Measurements from ENCODE around the gene KIFC3.
"Not testable (repeated sequence)": the region's sequence is repeated elsewhere in the genome, so short reads cannot be mapped to it uniquely, and the experiment has no call there.

KIFC3 gene

DNA sequence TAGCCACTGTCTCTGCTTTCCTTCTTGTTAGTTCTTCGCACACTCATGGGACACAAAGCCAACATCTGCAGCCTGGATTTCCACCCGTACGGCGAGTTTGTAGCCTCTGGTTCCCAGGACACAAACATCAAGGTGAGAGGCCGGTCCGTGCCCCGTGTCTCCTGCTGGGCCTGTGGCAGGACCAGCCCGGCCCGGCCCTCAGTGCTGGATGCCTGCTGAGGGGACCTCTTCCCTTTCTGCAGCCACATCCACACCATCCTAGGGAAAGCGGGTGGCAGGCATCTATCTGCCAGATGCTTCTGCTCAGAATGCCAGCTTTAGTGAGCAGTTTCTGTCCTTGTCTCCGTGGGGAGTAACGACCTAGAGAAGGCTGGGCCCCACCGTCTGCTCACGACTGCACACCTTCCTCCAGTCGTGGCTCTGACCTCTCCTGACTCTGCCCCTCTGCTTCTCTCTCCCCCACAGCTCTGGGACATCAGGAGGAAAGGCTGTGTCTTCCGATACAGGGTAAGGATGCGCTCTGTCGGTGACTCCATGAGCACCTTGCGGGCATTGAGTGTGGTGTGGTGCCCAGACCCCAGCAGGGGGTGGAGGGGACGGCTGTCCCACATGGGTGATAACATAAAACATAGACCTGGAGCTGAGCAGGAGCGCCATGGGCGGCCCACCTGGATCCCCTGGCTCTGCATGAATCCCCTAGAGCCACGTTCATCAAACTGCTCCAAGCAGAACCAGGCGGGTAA, 51.3 kb downstream of the KIFC3 start:
- DNase-seq, result no peak

DNA sequence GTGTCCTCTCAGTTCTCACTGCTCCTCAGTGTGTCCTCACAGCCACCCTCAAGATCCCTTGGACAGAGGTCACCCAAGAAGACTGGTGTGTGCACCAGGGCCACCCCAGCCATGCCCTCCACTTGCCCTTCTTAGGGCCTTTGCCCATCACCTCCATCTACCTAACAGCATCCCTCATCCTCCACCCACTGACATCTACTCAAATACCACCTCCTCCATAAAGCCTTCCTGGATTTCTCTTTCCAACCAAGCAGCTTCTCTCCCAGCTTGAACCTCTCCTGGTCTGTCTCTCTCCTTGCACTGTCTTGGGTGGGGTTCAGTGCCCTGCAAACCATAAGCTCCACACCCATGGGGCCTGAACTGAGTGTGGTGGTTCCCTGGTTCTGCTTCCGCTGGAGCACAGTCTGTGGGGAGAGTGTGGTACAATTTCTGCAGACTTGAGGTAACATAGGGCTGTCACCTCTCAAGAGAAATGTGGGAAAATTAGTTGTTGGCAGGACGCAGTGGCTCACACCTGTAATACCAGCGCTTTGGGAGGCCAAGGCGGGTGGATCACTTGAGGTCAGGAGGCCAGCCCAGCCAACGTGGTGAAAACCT, 52.3 kb downstream of the KIFC3 start:
- DNase-seq, result no peak

DNA sequence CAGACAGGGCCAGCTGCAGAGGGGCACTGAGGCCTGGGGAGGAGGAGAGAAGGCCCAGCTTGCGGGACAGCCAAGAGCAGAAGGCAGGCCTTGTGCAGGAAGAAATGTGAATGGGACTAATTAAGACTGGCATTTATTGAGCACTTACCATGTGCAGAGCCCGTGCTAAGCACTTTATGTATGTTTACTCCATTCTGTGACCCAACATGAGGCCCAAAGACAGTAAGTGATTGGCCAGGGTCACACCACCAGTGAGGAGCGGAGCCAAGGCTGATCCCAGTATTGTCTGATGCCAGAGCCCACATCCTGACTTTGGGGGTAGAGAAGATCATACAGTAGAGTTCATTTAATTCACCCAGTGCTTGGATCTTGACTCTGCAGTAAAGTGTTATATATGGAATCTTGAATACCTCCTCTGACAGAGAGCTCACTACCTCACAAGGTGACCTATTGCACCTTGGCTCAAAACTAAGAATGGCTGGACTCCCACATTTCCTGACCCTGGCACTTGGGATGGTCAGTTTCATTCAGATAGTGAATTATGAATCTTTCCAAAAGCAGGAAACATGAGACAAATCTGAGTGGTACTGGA, 53.1 kb downstream of the KIFC3 start:
- DNase-seq, result no peak

DNA sequence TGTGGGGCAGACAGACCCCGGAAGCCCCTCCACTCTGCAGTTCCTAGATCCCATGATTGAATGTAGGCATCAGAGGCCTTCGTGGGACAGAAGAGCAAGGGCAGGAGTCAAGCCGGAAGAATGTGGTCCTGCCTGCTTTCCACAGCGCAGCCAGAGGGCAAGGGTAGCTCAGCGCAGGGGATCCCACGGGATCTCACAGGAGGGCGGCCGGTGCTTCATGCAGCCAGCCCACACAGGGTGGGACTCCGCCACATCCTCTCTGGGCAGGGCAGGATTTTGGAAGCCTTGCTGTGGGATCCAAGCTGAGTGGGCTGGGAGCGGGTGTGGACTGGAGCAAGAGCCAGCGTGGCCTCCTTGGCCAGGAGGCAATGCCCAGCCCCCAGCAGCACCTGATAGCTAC, 53.7 kb downstream of the KIFC3 start:
- DNase-seq, result no peak

DNA sequence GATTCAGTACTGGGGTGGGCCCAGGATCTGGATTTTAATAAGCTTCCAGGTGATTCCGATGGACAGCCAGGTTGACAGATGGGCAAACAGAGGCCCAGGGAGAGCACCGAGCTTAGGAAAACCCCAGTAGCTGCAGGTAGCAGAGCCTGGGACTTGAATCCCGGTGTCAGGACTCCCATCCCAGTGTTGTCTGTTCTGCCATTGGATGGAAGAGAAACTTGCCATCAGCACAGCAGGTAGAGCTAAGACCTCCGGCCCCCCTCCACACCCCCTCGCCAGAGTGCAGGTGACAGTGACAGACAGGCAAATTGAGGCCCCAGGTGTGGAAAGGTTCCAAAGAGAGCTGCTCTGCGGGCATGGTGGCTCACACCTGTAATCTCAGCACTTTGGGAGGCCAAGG, 54.3 kb downstream of the KIFC3 start:
- DNase-seq, result no peak

DNA sequence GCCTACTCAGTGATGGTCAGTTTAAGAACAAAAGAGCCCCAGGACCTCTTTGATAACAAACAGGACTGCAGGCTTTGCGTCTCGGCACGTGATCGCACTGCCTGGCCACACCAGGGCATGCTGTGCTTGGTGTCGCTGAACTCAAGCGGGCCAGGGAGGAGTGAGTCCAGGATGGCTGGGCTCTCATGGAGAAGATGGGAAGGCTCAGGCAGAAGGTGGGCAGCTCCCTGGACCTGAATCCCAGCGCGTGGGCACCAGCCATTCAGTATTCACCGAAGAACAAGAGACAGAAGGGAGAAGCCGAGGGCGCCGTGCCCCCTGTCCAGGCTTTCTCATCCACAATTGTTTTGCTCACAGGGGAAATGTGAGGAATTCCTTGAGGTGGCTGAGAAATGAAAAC, 54.8 kb downstream of the KIFC3 start:
- no peak for DNase-seq

DNA sequence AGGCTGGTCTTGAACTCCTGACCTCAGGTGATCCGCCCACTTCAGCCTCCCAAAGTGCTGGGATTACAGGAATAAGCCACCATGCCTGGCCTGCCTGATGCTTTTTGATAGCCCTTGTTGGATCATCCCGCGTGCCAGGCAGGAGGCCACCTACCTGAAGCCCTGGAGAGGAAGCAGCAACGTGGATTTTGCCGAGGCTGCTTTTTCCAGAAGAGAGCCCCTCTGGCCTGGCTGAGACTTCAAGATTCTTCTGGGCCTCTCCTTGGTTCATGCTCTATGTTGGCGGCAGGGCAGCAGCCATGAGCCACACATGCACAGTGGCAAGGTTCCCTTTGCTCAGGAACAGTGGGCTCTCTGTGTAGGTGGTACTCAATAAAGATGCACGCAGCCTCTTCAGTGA, 55.2 kb downstream of the KIFC3 start:
- DNase-seq, result no peak

DNA sequence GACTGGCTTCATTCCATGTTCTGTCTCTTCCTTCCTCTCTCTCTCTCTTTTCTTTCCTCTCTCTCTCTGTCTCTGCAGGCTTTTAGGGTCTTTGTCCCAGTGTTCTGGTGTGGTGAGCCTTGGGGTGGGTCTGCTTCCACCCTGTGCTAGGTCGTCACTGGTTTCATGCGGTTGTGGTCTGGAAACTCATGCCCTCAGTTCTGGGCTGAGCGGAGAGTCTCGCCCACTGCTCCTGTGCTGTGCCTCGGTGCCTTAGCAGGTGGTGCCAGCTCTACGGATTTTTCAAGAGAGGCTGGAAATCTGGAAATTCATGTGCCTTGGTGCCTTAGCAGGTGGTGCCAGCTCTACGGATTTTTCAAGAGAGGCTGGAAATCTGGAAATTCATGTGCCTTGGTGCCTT, 56.0 kb downstream of the KIFC3 start:
- not testable (repeated sequence) for DNase-seq

DNA sequence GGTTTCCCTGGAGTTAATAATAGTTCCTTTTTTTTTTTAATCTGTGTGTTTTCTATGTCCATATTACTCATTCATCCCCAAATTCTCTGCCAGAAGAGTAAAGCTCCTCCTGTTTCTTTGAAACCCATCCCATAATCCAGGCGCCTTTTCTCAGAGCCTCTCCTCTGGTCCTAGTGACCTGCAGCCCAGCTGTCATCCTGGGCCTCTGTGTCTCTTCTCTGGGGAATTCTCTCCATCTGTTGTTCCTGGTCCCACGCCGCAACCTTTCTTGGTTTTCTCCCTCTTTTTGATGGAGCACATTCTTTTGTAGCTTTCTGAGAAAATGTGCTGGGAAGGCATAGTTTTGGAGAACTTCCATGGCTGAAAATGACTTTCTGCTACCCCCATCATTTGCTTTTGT, 56.5 kb downstream of the KIFC3 start:
- no peak for DNase-seq

DNA sequence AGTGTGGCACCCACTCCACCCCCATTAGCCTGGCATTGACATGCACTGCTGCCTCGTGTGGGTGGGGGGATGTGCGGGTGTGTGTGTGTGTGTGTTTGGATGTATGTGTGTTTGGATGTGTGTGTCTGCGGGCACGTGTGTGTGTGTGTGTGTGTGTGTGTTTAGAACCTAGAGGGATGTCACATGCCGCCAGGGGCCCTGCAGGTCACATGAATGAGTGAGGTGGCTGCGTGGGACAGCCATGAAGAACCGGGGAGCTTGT, 57.7 kb downstream of the KIFC3 start:
- no peak for DNase-seq

DNA sequence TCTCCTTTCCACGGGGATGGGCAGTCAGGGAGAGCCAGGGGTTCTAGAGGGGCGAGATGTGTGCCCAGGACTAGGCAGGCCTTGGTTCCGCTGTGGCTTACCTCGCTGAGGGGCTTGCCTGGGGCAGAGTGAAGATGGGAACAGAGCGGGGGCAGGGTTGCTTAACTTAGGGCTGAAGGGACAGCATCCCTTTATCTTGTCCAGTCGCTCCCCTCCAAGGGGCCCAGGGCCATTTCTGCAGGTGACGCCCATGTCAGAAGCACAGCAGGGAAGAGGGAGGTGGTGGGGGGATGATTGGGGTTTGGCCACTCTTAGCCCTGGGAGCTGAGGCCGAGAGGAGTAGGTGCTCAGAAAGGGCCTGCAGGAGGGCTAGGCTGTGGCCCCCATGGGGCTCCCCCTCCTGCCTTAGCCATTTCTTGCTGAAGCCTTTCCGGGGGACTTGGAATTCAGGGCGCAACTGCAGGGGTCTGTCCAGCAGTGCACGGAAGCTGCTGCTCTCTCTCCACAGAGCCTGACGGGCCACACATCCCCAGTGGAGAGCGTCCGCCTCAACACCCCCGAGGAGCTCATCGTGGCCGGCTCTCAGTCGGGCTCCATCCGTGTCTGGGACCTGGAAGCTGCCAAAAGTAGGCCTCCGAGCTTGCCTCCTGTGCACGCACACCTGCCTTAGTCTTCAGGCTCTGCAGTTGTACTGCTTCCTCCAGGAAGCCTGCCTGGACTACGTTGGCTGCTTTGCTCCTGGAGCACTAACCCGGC, 58.2 kb downstream of the KIFC3 start:
- no peak for DNase-seq

DNA sequence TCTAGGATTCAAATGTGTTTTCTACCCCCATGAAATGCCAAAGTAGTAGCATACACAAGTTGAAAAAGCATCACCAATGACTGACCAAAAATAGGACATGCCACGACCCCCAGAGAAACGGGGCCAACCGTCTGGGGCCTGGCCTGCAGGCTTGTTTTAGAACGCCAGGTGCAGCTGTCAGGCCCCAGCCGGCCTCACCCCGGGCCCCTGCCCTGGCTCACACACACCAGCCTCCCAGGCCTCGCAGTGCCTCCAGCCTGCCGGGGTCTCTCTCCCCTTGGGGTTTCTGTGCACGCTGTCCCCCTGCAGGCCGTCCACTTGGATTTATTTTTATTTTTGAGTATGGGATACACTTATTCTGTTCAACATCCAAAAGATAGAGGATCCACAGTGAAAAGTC, 58.8 kb downstream of the KIFC3 start:
- DNase-seq, result no peak

DNA sequence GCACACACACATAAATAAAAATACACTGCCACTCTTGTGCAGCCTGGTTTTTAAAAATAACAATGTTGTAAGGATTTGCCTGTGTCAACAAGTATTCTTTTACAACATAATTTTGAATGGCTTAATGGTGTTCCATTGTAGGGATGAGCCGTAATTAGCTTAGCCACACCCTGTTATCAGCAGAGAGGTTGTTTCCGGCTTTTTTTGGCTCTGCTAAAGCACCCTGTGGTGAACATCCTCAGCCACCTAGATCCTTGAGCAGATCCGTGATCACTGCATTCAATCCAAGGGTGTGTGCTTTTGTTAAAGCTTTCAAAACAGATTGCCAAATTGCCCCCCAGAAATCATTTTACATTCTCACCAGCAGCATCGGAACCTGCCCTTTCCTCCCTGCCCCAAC, 59.7 kb downstream of the KIFC3 start:
- DNase-seq, result no peak

DNA sequence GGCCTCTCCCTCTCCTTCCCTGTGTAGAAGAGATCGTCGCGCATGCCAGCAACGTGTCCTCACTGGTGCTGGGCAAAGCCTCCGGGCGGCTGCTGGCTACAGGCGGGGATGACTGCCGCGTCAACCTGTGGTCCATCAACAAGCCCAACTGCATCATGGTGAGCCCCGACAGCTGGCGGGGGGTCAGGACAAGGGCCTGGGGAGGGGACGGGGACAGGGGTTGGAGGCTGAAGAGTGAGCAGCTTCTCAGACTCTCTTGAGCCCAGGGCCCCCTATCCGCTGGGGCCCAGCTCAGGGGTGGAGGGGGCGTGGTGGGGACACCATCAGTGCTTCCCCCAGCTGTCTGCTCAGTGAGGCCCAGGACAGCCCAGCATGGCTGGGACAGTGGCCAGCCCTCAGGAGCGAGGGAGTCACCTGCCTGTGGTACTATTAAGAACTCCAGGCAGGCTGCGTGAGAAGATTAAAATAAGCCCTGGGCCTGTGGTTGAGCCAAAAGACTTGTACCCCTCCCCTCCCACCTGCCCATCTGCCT, 60.6 kb downstream of the KIFC3 start:
- no peak for DNase-seq

DNA sequence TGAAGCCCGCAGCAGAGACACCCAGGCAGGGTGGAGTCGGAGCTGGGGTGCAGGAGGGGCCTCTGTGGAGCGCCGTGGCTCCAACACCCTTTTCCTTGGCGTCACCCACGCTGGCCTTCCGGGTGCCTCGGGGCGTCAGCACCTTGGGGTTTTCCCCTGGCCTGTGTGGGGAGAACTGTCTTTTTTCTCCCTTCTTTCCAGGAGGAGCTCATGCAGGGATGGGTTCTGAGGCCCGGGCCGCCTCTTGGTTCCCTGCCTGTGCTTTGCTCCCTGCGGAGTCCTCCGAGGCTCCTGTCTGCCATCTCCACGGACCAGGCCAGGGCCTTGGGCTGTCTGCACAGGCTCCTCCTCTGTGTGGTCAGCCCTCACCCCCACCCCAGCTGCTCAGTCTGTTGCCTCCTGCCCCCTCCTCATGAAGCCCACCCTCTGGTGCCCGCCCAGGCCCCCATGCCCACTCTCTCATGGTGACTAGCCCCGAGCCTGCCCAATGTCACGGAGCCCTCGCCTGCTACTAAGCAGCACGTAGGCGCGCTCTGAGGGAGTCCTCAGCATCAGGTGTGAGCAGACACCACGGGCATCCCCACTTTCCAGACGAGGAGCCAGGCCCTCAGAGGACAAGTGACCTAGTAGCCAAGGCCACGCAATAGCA, 61.7 kb downstream of the KIFC3 start:
- no peak for DNase-seq

DNA sequence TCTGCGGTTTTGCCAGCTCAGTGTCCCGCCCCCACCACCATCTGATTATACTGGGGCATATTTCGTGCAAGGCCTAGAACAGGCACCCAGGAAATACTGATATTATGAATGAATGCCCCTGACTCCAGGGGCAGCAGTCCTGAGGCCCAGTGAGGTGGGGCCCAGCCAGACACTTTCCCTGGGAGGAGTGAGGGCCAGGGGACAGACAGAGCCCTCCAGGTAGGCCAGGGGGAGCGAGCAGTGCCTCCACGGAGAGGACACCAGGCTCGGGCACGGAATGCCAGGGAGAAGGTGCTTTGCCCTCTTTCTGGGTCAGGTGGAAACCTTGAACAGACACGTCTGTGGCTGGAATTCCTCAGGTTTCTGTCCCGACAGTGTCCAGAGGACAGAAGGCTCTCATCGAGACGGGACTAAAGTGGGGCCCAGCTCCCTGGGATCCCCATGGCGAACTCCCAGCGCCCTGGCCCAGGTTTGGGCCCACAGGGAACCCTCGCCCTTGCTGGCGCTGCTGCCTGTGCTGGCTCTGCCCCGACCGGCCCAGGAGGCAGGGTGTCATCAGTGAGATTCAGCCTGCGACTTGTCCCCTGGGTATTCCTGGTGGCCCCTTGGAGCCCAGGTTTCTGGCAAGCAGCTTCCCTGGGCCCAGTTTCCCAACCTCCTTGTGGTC, 62.4 kb downstream of the KIFC3 start:
- no peak for DNase-seq

DNA sequence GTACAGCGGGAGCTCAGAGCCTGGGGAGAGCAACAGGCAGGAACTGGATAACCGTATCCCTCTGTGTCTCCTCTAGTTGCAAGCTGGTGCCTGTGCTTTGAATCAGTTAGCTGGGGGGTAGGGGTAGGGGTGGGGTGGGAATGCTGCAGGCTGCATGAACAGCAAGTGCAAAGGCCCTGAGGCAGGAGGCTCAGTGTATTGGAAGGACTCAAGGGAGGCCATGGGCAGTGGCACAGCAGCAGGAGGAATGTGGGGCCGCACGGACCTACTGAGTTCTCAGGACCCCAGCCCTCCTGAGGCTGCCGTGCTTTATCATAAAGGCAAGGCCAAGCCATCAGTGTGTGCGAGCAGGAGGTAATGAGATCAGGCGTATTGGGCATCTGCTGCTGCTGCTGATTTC, 63.4 kb downstream of the KIFC3 start:
- DNase-seq, result no peak

DNA sequence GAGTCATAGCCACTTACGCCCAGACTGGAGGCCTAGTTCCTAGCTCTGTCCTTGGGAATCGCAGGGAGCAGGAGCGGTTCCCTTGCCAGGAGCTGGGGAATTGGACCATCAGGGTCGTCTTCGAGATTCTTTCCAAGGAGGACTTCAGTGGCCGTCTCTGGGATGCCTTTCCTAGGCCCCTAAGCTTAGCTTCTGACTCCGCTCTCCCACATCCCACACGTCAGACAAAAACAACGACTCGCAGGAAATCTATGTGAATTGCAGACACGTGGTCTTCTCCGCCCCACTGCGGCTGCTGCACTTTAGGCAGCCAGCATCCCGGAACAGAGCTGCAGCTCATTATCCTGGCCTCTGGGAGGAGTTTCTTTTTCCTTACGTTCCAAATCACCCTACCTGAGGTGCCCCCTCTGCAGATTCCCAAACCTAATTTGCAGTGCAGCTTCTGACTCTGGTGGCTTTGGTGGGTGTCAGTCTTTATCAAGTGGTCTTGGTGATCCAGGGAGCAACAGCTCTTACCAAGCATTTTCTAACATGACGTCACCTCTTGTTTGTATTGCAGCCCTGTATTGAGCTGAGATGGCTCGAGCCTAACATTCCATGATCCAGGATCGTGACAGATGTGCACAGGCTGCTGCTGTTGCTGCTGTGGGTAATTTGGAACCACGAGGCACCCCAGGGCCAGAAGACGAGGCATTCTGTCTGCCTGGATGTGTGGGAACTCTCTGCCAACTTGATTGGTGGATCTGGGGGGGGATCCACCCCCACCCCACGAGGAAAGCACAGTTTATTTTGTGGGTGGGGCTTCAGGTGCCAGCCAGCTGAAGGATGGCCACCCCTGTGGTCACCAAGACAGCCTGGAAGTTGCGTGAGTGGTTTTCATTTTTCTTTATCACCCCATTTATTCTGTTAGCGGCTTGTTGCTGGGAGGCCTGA, 65.6 kb downstream of the KIFC3 start:
- no peak for DNase-seq

DNA sequence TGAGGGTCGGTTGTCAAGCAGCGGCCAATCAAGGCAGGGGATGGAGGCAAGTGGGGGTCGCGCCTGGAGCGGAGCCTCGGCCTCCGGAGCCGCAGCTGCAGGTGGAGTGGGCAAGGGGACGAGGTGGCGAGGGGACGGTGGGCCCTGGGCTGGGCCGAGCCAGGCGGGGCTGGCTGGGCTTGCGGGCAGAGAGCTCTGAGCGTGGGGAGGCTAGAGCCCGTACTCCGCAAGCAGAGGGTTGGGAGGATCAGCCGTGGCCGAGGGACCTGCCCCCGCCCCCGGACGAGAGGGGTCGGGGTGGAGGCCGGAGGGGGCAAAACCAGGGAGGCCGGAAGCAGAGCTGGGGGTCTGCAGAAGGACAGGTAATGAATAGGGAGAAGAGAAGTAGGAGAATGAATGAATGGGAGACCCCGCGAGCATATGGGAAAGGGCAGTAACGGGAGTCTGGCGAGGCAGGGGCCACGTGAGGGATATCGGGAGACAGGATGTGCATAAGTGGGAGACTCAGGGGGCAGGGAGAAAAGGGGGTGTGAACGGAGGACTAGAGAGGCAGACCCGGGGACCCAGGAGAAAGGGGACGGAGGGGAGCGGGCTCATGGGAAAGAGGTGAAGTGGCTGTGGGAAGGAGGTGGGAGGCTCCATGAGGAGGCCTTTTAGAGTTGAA, 66.4 kb downstream of the KIFC3 start, which contains the start of gene KATNB1:
TSS of gene KATNB1 (plus strand) at position 16 of the 664 bp plus-strand sequence. CDS start 1,474 bp downstream, outside the sequence.
- no peak for DNase-seq

DNA sequence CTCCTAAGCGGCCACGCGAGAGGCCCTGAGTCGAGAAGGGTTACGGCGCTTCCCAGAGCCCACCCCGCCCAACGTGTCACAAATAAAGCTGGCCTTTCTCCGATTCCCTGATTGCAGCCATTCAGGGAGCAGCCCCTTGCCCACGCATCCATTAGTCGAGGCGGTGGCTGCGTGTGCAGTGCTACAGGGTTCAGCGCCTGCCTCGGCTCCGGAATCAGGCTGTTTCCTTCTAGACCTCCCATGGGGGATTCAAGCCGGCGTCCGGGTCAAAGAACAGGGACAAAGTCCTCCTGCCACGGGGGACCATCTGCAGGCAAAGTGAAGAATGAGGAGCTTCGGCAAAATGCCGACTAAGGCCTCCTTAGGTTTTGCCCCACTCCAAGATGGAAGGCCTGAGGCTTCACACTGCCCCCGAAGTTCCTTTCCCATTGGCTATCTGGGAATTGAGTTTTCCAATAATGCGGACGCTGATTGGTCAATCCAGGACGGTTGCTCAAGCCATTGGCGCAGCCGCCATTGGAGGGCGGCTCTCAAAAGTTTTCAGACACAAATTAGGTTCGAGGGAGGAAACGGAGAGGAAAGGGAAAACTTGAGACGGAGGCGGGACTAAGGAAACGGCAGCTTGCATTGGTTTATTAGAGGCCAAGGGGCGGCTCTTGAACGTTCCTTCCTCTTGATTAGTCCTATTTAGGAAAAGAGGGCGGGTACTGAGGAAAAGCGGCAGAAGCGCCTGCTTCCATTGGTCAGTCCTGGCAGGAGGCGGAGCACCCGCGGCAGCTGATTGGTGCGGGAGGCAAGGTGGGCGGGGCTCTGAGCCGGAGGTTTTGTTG, 67.2 kb downstream of the KIFC3 start:
- peak; percentile 89 for DNase-seq
